BJ (cell line): ENCODE measurements around the gene RABGAP1L. TPM values are rescaled to one million over a fixed set of nuclear protein-coding genes. Genes with fewer than 3 reads are reported as not detected.

Experiments used
- CTCF ChIA-PET: fragments of 350-600 bp; formaldehyde crosslinking; extraction: SDS; loops from one replicate; lab custom pipeline; 2021; ENCODE audit warnings: antibody characterized with exemption, inconsistent platforms; lab: Yijun Ruan, JAX
- POLR2A ChIA-PET: fragments of 300-600 bp; sonication (Branson Sonifier 250); formaldehyde crosslinking; extraction: SDS; loops from one replicate; lab custom pipeline; 2021; ENCODE audit warnings: antibody characterized with exemption; lab: Charles Lee
- DNase-seq: peaks from one replicate; pipeline ENCODE4 v3.0.0-alpha.2; 2011; ENCODE audit warnings: low read depth
- H3K27me3 ChIP-seq: 2 replicates; pipeline ENCODE4 v1.6.0; 2011; ENCODE audit warnings: low read length; ENCODE audit not compliant: control insufficient read depth, insufficient read depth
- H3K36me3 ChIP-seq: 2 replicates; pipeline ENCODE4 v1.5.1; 2011; ENCODE audit warnings: low read length; ENCODE audit not compliant: control insufficient read depth, insufficient read depth
- H3K4me3 ChIP-seq: 2 replicates; pipeline ENCODE4 v1.5.1; 2011; ENCODE audit warnings: low read depth, mild to moderate bottlenecking, control low read depth, low read length
- polyA plus RNA-seq: library from polyadenylated mRNA; depleted of rRNA; stranded (reverse); fragments of >200 nt; gene quantifications from 2 replicates; pipeline ENCODE4 v1.2.3, GENCODE V29; 2011
- TF ChIP-seq, protein P1 (sequence below): IDR thresholded peaks from 2 replicates; pipeline ENCODE4 v1.5.1; 2011; ENCODE audit warnings: low read depth, mild to moderate bottlenecking, control low read depth, inconsistent platforms, low read length, moderate library complexity; ENCODE audit not compliant: insufficient read depth

The RABGAP1L gene
- polyA plus RNA-seq, 1 experiment: 15.9 TPM

DNA sequence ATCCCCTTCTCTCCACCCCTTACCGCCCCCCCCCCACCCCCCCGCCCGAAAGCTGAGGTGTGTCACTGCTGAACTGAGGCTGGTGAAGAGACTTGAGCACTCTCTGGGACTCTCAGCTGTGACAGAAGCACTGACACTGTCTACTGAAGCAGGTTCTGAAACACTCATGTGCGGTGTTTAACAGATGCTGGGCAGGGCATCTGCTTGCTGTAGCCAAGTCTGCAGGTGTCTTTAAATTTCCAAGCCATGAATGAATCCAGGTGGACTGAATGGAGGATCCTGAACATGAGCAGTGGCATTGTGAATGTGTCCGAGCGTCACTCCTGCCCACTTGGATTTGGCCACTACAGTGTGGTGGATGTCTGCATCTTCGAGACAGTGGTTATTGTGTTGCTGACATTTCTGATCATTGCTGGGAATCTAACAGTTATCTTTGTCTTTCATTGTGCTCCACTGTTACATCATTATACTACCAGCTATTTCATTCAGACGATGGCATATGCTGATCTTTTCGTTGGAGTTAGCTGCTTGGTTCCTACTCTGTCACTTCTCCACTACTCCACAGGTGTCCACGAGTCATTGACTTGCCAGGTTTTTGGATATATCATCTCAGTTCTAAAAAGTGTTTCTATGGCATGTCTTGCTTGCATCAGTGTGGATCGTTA lies 288.7 kb downstream of the RABGAP1L start, which contains the start of gene GPR52:
GPR52 (plus strand) TSS at position 99 of the 665 bp plus-strand sequence; CDS start at position 247, 148 bp downstream.
- ChIA-PET POLR2A (no interaction called here), CTCF (no interaction called here)
- Histone ChIP-seq H3K4me3 (no peak within 1 kb of the TSS), H3K27me3 (no peaks in the 10 kb centered on the region), H3K36me3 (no peaks in the 10 kb centered on the region)
- no peak for DNase-seq
- TF ChIP-seq, protein P1, sequence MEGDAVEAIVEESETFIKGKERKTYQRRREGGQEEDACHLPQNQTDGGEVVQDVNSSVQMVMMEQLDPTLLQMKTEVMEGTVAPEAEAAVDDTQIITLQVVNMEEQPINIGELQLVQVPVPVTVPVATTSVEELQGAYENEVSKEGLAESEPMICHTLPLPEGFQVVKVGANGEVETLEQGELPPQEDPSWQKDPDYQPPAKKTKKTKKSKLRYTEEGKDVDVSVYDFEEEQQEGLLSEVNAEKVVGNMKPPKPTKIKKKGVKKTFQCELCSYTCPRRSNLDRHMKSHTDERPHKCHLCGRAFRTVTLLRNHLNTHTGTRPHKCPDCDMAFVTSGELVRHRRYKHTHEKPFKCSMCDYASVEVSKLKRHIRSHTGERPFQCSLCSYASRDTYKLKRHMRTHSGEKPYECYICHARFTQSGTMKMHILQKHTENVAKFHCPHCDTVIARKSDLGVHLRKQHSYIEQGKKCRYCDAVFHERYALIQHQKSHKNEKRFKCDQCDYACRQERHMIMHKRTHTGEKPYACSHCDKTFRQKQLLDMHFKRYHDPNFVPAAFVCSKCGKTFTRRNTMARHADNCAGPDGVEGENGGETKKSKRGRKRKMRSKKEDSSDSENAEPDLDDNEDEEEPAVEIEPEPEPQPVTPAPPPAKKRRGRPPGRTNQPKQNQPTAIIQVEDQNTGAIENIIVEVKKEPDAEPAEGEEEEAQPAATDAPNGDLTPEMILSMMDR: no peak

GRCh38 chr1:174448531-174448883 lies 289.2 kb downstream of the RABGAP1L start:
- no peak overlapping the region for H3K4me3 ChIP-seq
- TF ChIP-seq, protein P1: no peak
- no peak for DNase-seq
- ChIA-PET POLR2A (no interaction called here), CTCF (no interaction called here)
- H3K36me3 ChIP-seq: no peaks in the 10 kb centered on the region
- H3K27me3 ChIP-seq: no peaks in the 10 kb centered on the region

GRCh38 chr1:174448974-174449373 lies 289.7 kb downstream of the RABGAP1L start:
- ChIA-PET POLR2A (no interaction called here), CTCF (no interaction called here)
- TF ChIP-seq, protein P1: no peak

GRCh38 chr1:174451408-174451807 lies 292.1 kb downstream of the RABGAP1L start:
- no peak for DNase-seq
- ChIA-PET CTCF (interaction anchor here (0.6 kb wide), 1 partner anchor 61 kb away, joined by 4 read pairs; no protein-coding TSS in a partner anchor), POLR2A (no interaction called here)
- Histone ChIP-seq H3K4me3 (no peak overlapping the region), H3K36me3 (no peaks in the 10 kb centered on the region), H3K27me3 (no peaks in the 10 kb centered on the region)
- TF ChIP-seq, protein P1: no peak

More at GRCh38 chr1:174448974-174449373, 289.7 kb downstream of the RABGAP1L start:
- DNase-seq: no peak
- H3K27me3 ChIP-seq: no peaks in the 10 kb centered on the region
- no peak overlapping the region for H3K4me3 ChIP-seq
- no peaks in the 10 kb centered on the region for H3K36me3 ChIP-seq

GRCh38 chr1:174465855-174466254 lies 306.5 kb downstream of the RABGAP1L start:
- DNase-seq: no peak
- ChIA-PET POLR2A (interaction anchor here (0.6 kb wide), 1 partner anchor 283 kb away, joined by 3 read pairs; no protein-coding TSS in a partner anchor), CTCF (interaction anchor here (0.5 to 0.6 kb wide), 2 partner anchors 97 to 235 kb away, joined by 3 read pairs; no protein-coding TSS in a partner anchor)

More at GRCh38 chr1:174465855-174466254, 306.5 kb downstream of the RABGAP1L start:
- Histone ChIP-seq H3K27me3 (no peaks in the 10 kb centered on the region), H3K4me3 (no peak overlapping the region), H3K36me3 (no peaks in the 10 kb centered on the region)
- TF ChIP-seq, protein P1: no peak
